H9 (cell line): ENCODE measurements around the gene CCDC81. TPM values are rescaled to one million over a fixed set of nuclear protein-coding genes. Genes with fewer than 3 reads are reported as not detected.
"Not testable (repeated sequence)": the region's sequence is repeated elsewhere in the genome, so short reads cannot be mapped to it uniquely, and the experiment has no call there.

ENCODE experiments used
- DNase-seq: peaks from one replicate; pipeline ENCODE4 v3.0.0-alpha.2; 2017
- H2AFZ ChIP-seq: one replicate; pipeline ENCODE4 v1.6.1; 2013; ENCODE audit warnings: mild to moderate bottlenecking, low read length, control low read depth, moderate library complexity
- H2AK5ac ChIP-seq: 2 replicates; pipeline ENCODE4 v1.6.1; 2013; ENCODE audit warnings: low read length, control low read depth, mixed read lengths; ENCODE audit not compliant: insufficient read length
- H2BK120ac ChIP-seq: one replicate; pipeline ENCODE4 v1.6.1; 2013; ENCODE audit warnings: low read depth, mild to moderate bottlenecking, low read length, control low read depth, inconsistent platforms; ENCODE audit not compliant: poor library complexity, severe bottlenecking
- H2BK12ac ChIP-seq: 2 replicates; pipeline ENCODE4 v1.6.1; 2013; ENCODE audit warnings: low read length, control low read depth, mixed read lengths, low read depth; ENCODE audit not compliant: insufficient read length
- H2BK15ac ChIP-seq: 2 replicates; pipeline ENCODE4 v1.6.1; 2013; ENCODE audit warnings: low read depth, low read length, control low read depth
- H2BK20ac ChIP-seq: one replicate; pipeline ENCODE4 v1.6.1; 2013; ENCODE audit warnings: low read depth, mild to moderate bottlenecking, low read length, control low read depth, inconsistent platforms; ENCODE audit not compliant: poor library complexity, severe bottlenecking
- H2BK5ac ChIP-seq: 2 replicates; pipeline ENCODE4 v1.6.1; 2013; ENCODE audit warnings: low read length, control low read depth, mixed read lengths; ENCODE audit not compliant: insufficient read length
- H3K14ac ChIP-seq: 2 replicates; pipeline ENCODE4 v1.6.1; 2013; ENCODE audit warnings: low read length, control low read depth; ENCODE audit not compliant: insufficient read depth
- H3K18ac ChIP-seq: 2 replicates; pipeline ENCODE4 v1.6.1; 2013; ENCODE audit warnings: low read depth, mild to moderate bottlenecking, mixed read lengths, low read length, control low read depth; ENCODE audit not compliant: insufficient read length
- H3K23ac ChIP-seq: 2 replicates; pipeline ENCODE4 v1.6.1; 2013; ENCODE audit warnings: low read length, control low read depth, mixed read lengths, low read depth; ENCODE audit not compliant: insufficient read length
- H3K23me2 ChIP-seq: 2 replicates; pipeline ENCODE4 v1.6.1; 2013; ENCODE audit warnings: low read depth, mild to moderate bottlenecking, mixed read lengths, low read length, control low read depth; ENCODE audit not compliant: insufficient read length, poor library complexity, severe bottlenecking
- H3K27ac ChIP-seq: 2 replicates; pipeline ENCODE4 v1.5.1; 2013; ENCODE audit warnings: low read length, control low read depth, mixed read lengths, low read depth; ENCODE audit not compliant: insufficient read length
- H3K27me3 ChIP-seq: 2 replicates; pipeline ENCODE4 v1.6.1; 2013; ENCODE audit warnings: low read length, control low read depth, inconsistent platforms; ENCODE audit not compliant: insufficient read depth
- H3K4ac ChIP-seq: 2 replicates; pipeline ENCODE4 v1.6.1; 2013; ENCODE audit warnings: low read depth, mild to moderate bottlenecking, control low read depth, inconsistent platforms, low read length, moderate library complexity
- H3K4me1 ChIP-seq: 2 replicates; pipeline ENCODE4 v1.6.1; 2013; ENCODE audit warnings: low read length, control low read depth, inconsistent platforms; ENCODE audit not compliant: insufficient read depth
- H3K4me2 ChIP-seq: 2 replicates; pipeline ENCODE4 v1.6.1; 2013; ENCODE audit warnings: low read length, control low read depth, mixed read lengths; ENCODE audit not compliant: insufficient read length, insufficient read depth
- H3K56ac ChIP-seq: 2 replicates; pipeline ENCODE4 v1.6.1; 2013; ENCODE audit warnings: low read depth, mild to moderate bottlenecking, mixed read lengths, low read length, control low read depth; ENCODE audit not compliant: insufficient read length
- H3K79me1 ChIP-seq: 2 replicates; pipeline ENCODE4 v1.6.1; 2013; ENCODE audit warnings: low read depth, mild to moderate bottlenecking, moderate library complexity, low read length, control low read depth, inconsistent platforms; ENCODE audit not compliant: insufficient read depth, poor library complexity, severe bottlenecking
- H3K79me2 ChIP-seq: 2 replicates; pipeline ENCODE4 v1.6.1; 2013; ENCODE audit warnings: low read length, control low read depth, inconsistent platforms; ENCODE audit not compliant: insufficient read depth
- H3K9ac ChIP-seq: 2 replicates; pipeline ENCODE4 v1.6.1; 2013; ENCODE audit warnings: low read length, control low read depth, mixed read lengths; ENCODE audit not compliant: insufficient read length; ENCODE audit errors: extremely low read depth
- H3K9me3 ChIP-seq: one replicate; pipeline ENCODE4 v1.6.1; 2013; ENCODE audit warnings: low read depth, low read length, inconsistent platforms; ENCODE audit not compliant: control insufficient read depth
- H3T11ph ChIP-seq: one replicate; pipeline ENCODE4 v1.6.1; 2013; ENCODE audit warnings: mild to moderate bottlenecking, low read length, control low read depth, inconsistent platforms
- H4K20me1 ChIP-seq: one replicate; pipeline ENCODE4 v1.6.1; 2013; ENCODE audit not compliant: control insufficient read depth, insufficient read length, insufficient read depth
- H4K5ac ChIP-seq: 2 replicates; pipeline ENCODE4 v1.6.1; 2013; ENCODE audit warnings: low read depth, mild to moderate bottlenecking, mixed read lengths, low read length, control low read depth; ENCODE audit not compliant: insufficient read length
- H4K8ac ChIP-seq: replicated peaks from 2 replicates; pipeline ENCODE4 v1.6.1; 2013; ENCODE audit warnings: low read length, control low read depth, mixed read lengths, low read depth; ENCODE audit not compliant: insufficient read length
- H4K91ac ChIP-seq: 2 replicates; pipeline ENCODE4 v1.6.1; 2013; ENCODE audit warnings: low read depth, mild to moderate bottlenecking, moderate library complexity, mixed read lengths, low read length, control low read depth; ENCODE audit not compliant: insufficient read length
- H3K27ac Mint-ChIP-seq, 3 experiments: 2 replicates in 2 of 3; 3 replicates in 1 of 3; pipeline ENCODE4 v1.8.0; 2020 to 2021; ENCODE audit warnings: mixed read lengths in 3 of 3, mild to moderate bottlenecking in 1 of 3, moderate library complexity in 1 of 3
- H3K27me3 Mint-ChIP-seq: 2 replicates; pipeline ENCODE4 v1.8.0; 2021; ENCODE audit warnings: low read depth, mild to moderate bottlenecking, moderate library complexity, mixed read lengths
- H3K36me3 Mint-ChIP-seq, 3 experiments: 2 replicates in 2 of 3; 3 replicates in 1 of 3; pipeline ENCODE4 v1.8.0; 2020 to 2021; ENCODE audit warnings: low read depth in 3 of 3, mixed read lengths in 3 of 3; ENCODE audit not compliant: insufficient read depth in 1 of 3
- H3K4me1 Mint-ChIP-seq, 2 experiments: 2 replicates each; pipeline ENCODE4 v1.8.0; 2020; ENCODE audit warnings: mixed read lengths in 2 of 2
- H3K4me3 Mint-ChIP-seq, 2 experiments: 2 replicates in 1 of 2; 3 replicates in 1 of 2; pipeline ENCODE4 v1.8.0; 2020 to 2021; ENCODE audit warnings: mild to moderate bottlenecking in 2 of 2, mixed read lengths in 2 of 2, moderate library complexity in 1 of 2
- H3K9me3 Mint-ChIP-seq, 2 experiments: 2 replicates in 1 of 2; 3 replicates in 1 of 2; pipeline ENCODE4 v1.8.0; 2020; ENCODE audit warnings: mild to moderate bottlenecking in 2 of 2, mixed read lengths in 2 of 2, moderate library complexity in 1 of 2
- CTCF ChIP-seq: fragments of 200-600 bp; sonication (generic); conservative IDR thresholded peaks from 3 replicates; pipeline ENCODE4 v1.8.0; 2021; ENCODE audit warnings: antibody characterized with exemption, mild to moderate bottlenecking
- WGBS: extraction: QIAGEN DNeasy Blood & Tissue Kit; methylation state at CpG from one replicate; pipeline ENCODE4 v1.1.7; 2013; ENCODE audit warnings: missing lambda C conversion rate, low lambda C conversion rate, mixed read lengths; ENCODE audit not compliant: insufficient read length; ENCODE audit errors: extremely low coverage; 5-methylcytosine and 5-hydroxymethylcytosine counted together
- total RNA-seq: library from RNA; stranded (reverse); gene quantifications from 2 replicates; pipeline ENCODE4 v1.2.1, GENCODE V29; 2021

Gene CCDC81
- total RNA-seq, 1 experiment from 2014 or later, result 0.52 TPM

DNA sequence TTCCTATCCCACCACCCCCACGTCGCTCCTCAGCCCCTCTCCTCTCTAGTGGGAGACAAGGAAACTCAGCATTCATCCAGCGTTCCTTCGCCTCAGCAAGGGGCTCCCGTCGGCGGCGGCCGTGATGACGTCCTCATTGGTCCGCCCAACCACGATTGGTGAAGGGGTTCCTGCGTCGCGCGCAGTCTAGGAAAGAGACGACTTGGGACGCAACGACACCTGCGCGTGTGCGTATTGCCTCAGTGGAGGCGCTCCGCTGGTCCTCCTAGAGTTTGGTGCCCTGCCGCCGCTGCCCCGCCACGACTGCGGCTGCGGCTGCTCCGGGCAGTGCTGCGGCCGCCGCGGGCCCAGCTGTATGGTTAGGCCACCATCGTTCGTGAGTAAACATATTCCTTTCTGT is 56.6 kb downstream of the CCDC81 start:
- no peaks in the 10 kb centered on the region for H3K27me3 ChIP-seq
- H4K20me1 ChIP-seq, result no peaks in the 10 kb centered on the region
- no peaks in the 10 kb centered on the region for H3K79me2 ChIP-seq

GRCh38 chr11:86433361-86434095 is 58.8 kb downstream of the CCDC81 start:
- H3K9me3 Mint-ChIP-seq, H3K18ac ChIP-seq, H3K36me3 Mint-ChIP-seq, H3K27me3 Mint-ChIP-seq, H4K20me1 ChIP-seq, H3K79me2 ChIP-seq, H3K27ac ChIP-seq, H2BK5ac ChIP-seq, H3K4me1 ChIP-seq, H3K79me1 ChIP-seq, H3K23ac ChIP-seq, DNase-seq, H2AK5ac ChIP-seq, H3K4me1 Mint-ChIP-seq, H3K9me3 ChIP-seq, H2BK20ac ChIP-seq, H3T11ph ChIP-seq, H3K4ac ChIP-seq, H2BK120ac ChIP-seq, H4K91ac ChIP-seq, H3K23me2 ChIP-seq, H3K56ac ChIP-seq, H4K8ac ChIP-seq, H2AFZ ChIP-seq, H2BK15ac ChIP-seq, H3K27ac Mint-ChIP-seq, H3K4me3 Mint-ChIP-seq, H3K4me2 ChIP-seq, H2BK12ac ChIP-seq, H3K27me3 ChIP-seq, H3K14ac ChIP-seq, H4K5ac ChIP-seq, H3K9ac ChIP-seq: not testable (repeated sequence)
- WGBS, result no CpG with 5 or more reads among the region's 38 CpGs

More for the DNA sequence above, 56.6 kb downstream of the CCDC81 start:
- no peak overlapping the region for H3K9ac ChIP-seq
- H3K27ac Mint-ChIP-seq, result no peak overlapping the region
- no peak overlapping the region for H2AFZ ChIP-seq
- no peak overlapping the region for H4K5ac ChIP-seq
- H3K27me3 Mint-ChIP-seq, result no peaks in the 10 kb centered on the region
- no peaks in the 10 kb centered on the region for H3K4me1 Mint-ChIP-seq
- H2BK12ac ChIP-seq, result no peak overlapping the region
- no peak for DNase-seq
- no peak overlapping the region for H3K18ac ChIP-seq
- no CpG with 5 or more reads among the region's 37 CpGs for WGBS
- no peak overlapping the region for H2BK5ac ChIP-seq
- no peak overlapping the region for H4K8ac ChIP-seq
- H4K91ac ChIP-seq, result no peak overlapping the region
- no peaks in the 10 kb centered on the region for H3K4me1 ChIP-seq
- no peak overlapping the region for H2AK5ac ChIP-seq
- no peaks in the 10 kb centered on the region for H3K23me2 ChIP-seq
- TF ChIP-seq CTCF, result no peak
- no peaks in the 10 kb centered on the region for H3K79me1 ChIP-seq
- H3K4me2 ChIP-seq, result no peak overlapping the region
- H2BK20ac ChIP-seq, result no peak overlapping the region
- no peak overlapping the region for H3K14ac ChIP-seq
- no peaks in the 10 kb centered on the region for H3K9me3 ChIP-seq
- H2BK15ac ChIP-seq, result no peak overlapping the region
- H3K56ac ChIP-seq, result no peak overlapping the region
- no peak overlapping the region for H3K4me3 Mint-ChIP-seq
- no peak overlapping the region for H3K27ac ChIP-seq
- H3K23ac ChIP-seq, result no peak overlapping the region
- H2BK120ac ChIP-seq, result no peak overlapping the region
- peaks cover 0 to 6% (median 6%) of the 10 kb centered on the region in 3 experiments; a peak in 1 of 7 replicates for H3K36me3 Mint-ChIP-seq
- H3T11ph ChIP-seq, result no peak overlapping the region
- H3K4ac ChIP-seq, result no peak overlapping the region
- H3K9me3 Mint-ChIP-seq, result peaks cover 5 to 6% of the 10 kb centered on the region in 2 experiments; a peak in 2 of 5 replicates
